Karpas-422 (cell line): Measurements from ENCODE around the gene PTPN9. TPM values are rescaled to one million over a fixed set of nuclear protein-coding genes. Genes with fewer than 3 reads are reported as not detected.
"Not testable (repeated sequence)": the region's sequence is repeated elsewhere in the genome, so short reads cannot be mapped to it uniquely, and the experiment has no call there.

ENCODE experiments used
- DNase-seq: peaks from one replicate; pipeline ENCODE4 v3.0.0-alpha.2; 2015
- H2AFZ ChIP-seq: fragments of 200-600 bp; sonication (generic); 2 replicates; pipeline ENCODE4 v1.6.1; 2014; ENCODE audit warnings: antibody characterized with exemption, low read length, mixed read lengths
- H3K27ac ChIP-seq: fragments of 200-600 bp; sonication (generic); 2 replicates; pipeline ENCODE4 v1.5.1; 2014; ENCODE audit warnings: mild to moderate bottlenecking, low read length, moderate library complexity
- H3K27me3 ChIP-seq: fragments of 200-600 bp; sonication (generic); 2 replicates; pipeline ENCODE4 v1.6.1; 2014; ENCODE audit warnings: low read length, mixed read lengths
- H3K36me3 ChIP-seq: fragments of 200-600 bp; sonication (generic); 2 replicates; pipeline ENCODE4 v1.6.1; 2014; ENCODE audit warnings: low read length, mixed read lengths; ENCODE audit not compliant: insufficient read depth
- H3K4me1 ChIP-seq: fragments of 200-600 bp; sonication (generic); 2 replicates; pipeline ENCODE4 v1.6.1; 2014; ENCODE audit warnings: mild to moderate bottlenecking, low read length, mixed read lengths
- H3K4me2 ChIP-seq: fragments of 200-600 bp; sonication (generic); 2 replicates; pipeline ENCODE4 v1.6.1; 2014; ENCODE audit warnings: low read length, low read depth, mild to moderate bottlenecking; ENCODE audit not compliant: poor library complexity, severe bottlenecking
- H3K4me3 ChIP-seq: fragments of 200-600 bp; sonication (generic); 2 replicates; pipeline ENCODE4 v1.5.1; 2014; ENCODE audit warnings: mild to moderate bottlenecking, antibody characterized with exemption, low read length, mixed read lengths
- H3K79me2 ChIP-seq: fragments of 200-600 bp; sonication (generic); 2 replicates; pipeline ENCODE4 v1.6.1; 2014; ENCODE audit warnings: mild to moderate bottlenecking, low read length, mixed read lengths
- H3K9ac ChIP-seq: fragments of 200-600 bp; sonication (generic); 2 replicates; pipeline ENCODE4 v1.6.0; 2014; ENCODE audit warnings: low read length
- H3K9me2 ChIP-seq: fragments of 200-600 bp; sonication (generic), shearing (Covaris generic); replicated peaks from 2 replicates; pipeline ENCODE4 v1.6.0; 2014; ENCODE audit warnings: mild to moderate bottlenecking, low read length, moderate library complexity; ENCODE audit not compliant: insufficient read depth
- H3K9me3 ChIP-seq: fragments of 300-700, 200-600 bp; sonication (generic); 2 replicates; pipeline ENCODE4 v1.6.1; 2014; ENCODE audit warnings: low read length, mixed read lengths
- H4K20me1 ChIP-seq: fragments of 200-600 bp; sonication (generic); 2 replicates; pipeline ENCODE4 v1.6.1; 2014; ENCODE audit warnings: mild to moderate bottlenecking, antibody characterized with exemption, low read length, low read depth; ENCODE audit not compliant: insufficient read depth
- total RNA-seq: library from RNA; depleted of rRNA; stranded (reverse); fragments of >200 nt; shearing (Covaris generic); gene quantifications from 2 replicates; pipeline ENCODE4 v1.2.3, GENCODE V29; 2014; ENCODE audit warnings: low replicate concordance

Gene PTPN9
- total RNA-seq, 1 experiment from 2014 or later: 31.2 TPM

DNA sequence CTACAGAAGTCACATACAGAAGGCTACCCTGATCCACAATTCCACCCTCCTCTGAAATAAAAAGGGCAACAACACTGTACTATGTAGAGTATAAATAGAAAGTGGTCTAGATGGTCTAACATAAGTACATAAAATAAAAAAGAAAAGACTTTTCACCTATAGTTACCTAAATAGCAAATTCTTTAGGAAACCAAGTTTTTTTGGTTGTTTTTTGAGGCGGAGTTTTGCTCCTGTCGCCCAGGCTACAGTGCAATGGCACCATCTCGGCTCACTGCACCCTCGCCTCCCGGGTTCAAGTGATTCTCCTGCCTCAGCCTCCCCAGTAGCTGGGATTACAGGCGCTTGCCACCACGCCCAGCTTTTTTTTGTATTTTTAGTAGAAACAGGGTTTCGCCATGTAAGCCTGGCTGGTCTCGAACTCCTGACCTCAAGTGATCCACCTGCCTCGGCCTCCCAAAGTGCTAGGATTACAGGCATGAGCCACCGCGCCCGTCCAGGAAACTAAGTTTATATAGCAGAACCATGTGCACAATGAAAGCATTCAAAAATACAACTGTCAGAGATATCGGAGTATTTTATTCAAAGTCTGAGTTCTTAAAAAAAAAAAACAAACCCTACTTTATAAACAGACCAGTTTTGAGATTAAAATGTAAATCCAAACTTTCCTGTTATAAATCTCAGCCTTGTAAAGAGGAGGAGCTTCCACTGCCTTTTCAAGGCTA, 129.4 kb downstream of the PTPN9 start:
- Histone ChIP-seq H2AFZ (no peak overlapping the region), H4K20me1 (peaks cover 37% of the 10 kb centered on the region)

DNA sequence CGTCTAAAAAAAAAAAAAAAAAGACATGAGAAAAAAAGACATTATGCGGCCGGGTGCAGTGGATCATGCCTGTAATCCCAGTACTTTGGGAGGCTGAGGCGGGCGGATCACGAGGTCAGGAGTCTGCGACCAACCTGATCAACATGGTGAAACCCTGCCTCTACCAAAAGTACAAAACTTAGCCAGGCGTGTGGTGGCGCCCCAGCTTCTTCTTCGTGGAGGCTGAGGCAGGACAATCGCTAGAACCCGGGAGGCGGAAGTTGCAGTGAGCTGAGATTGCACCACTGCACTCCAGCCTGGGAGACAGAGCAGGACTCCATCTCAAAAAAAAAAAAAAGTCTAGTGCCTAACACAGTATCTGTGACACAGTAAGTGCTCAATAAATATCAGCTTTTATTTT, 130.9 kb downstream of the PTPN9 start:
- H3K4me2 ChIP-seq: not testable (repeated sequence)

More for the DNA sequence above, 129.4 kb downstream of the PTPN9 start:
- H3K36me3 ChIP-seq: peaks cover 10% of the 10 kb centered on the region; the same call in 1 of the 2 replicates
- H3K27ac ChIP-seq: 0 out of 2 replicates have a peak overlapping the region, but pooled peaks have one; percentile 4
- H3K27me3 ChIP-seq: no peaks in the 10 kb centered on the region
- peaks cover 61% of the 10 kb centered on the region for H3K79me2 ChIP-seq
- peak overlapping the region; percentile 98 for H3K4me3 ChIP-seq
- peak overlapping the region; percentile 98 for H3K4me2 ChIP-seq
- no peaks in the 10 kb centered on the region for H3K9me2 ChIP-seq
- DNase-seq: no peak
- H3K9me3 ChIP-seq: no peaks in the 10 kb centered on the region
- peak overlapping the region; percentile 81 for H3K9ac ChIP-seq
- peaks cover 55% of the 10 kb centered on the region for H3K4me1 ChIP-seq

DNA sequence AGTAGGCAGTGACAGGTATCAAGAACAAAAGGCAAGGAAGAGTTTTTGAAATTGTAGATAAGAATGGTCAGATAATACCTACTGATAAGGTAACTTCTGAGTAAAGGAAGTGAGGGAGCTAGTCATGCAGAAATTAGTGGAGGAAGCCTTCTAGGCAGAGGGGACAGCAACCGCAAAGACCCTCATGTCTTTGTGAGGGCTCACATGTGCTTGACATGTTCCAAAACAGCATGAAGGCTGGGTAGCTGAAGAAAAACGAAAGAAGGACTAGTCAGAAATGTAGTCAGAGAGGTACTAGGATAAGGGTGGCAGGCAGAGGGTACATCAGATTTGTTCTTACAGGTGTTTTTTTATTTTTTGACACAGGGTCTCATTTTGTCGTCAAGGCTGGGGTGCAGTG, 133.0 kb downstream of the PTPN9 start:
- Histone ChIP-seq H3K4me3 (no peak overlapping the region), H3K9ac (no peak overlapping the region), H3K27me3 (no peaks in the 10 kb centered on the region), H3K4me2 (no peak overlapping the region), H3K9me3 (no peaks in the 10 kb centered on the region), H3K4me1 (peaks cover 44% of the 10 kb centered on the region), H4K20me1 (peaks cover 46% of the 10 kb centered on the region), H3K9me2 (no peaks in the 10 kb centered on the region), H3K79me2 (peaks cover 92% of the 10 kb centered on the region), H3K27ac (no peak overlapping the region), H3K36me3 (peaks cover 23% of the 10 kb centered on the region), H2AFZ (no peak overlapping the region)
- no peak for DNase-seq

More for the DNA sequence above, 130.9 kb downstream of the PTPN9 start:
- Histone ChIP-seq H3K36me3 (peaks cover 18% of the 10 kb centered on the region; the same call in 1 of the 2 replicates), H3K79me2 (peaks cover 73% of the 10 kb centered on the region), H3K4me1 (peaks cover 55% of the 10 kb centered on the region), H4K20me1 (peaks cover 43% of the 10 kb centered on the region)
- H3K9me3 ChIP-seq, H3K9ac ChIP-seq, H3K27me3 ChIP-seq, H2AFZ ChIP-seq, H3K4me3 ChIP-seq, H3K27ac ChIP-seq, DNase-seq, H3K9me2 ChIP-seq: not testable (repeated sequence)

DNA sequence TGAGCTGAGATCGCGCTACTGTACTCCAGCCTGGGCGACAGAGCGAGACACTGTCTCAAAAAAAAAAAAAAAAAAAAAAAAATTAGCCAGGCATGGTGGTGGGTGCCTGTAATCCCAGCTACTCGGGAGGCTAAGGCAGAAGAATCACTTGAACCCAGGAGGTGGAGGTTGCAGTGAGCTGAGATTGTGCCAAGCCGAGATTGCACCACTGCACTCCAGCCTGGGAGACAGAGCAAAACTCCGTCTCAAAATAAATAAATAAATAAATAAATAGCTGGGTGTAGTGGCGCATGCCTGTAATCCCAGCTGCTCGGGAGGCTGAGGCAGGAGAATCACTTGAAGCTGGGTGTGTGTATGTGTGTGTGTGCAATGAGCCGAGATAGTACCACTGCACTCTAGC, 133.8 kb downstream of the PTPN9 start:
- peaks cover 43% of the 10 kb centered on the region for H3K4me1 ChIP-seq
- H3K9ac ChIP-seq, H3K9me2 ChIP-seq, H3K4me3 ChIP-seq, H3K9me3 ChIP-seq, H3K4me2 ChIP-seq, H3K27ac ChIP-seq, H2AFZ ChIP-seq, H3K27me3 ChIP-seq, DNase-seq: not testable (repeated sequence)
- peaks cover 95% of the 10 kb centered on the region for H3K79me2 ChIP-seq
- peaks cover 23% of the 10 kb centered on the region for H3K36me3 ChIP-seq
- peaks cover 44% of the 10 kb centered on the region for H4K20me1 ChIP-seq

DNA sequence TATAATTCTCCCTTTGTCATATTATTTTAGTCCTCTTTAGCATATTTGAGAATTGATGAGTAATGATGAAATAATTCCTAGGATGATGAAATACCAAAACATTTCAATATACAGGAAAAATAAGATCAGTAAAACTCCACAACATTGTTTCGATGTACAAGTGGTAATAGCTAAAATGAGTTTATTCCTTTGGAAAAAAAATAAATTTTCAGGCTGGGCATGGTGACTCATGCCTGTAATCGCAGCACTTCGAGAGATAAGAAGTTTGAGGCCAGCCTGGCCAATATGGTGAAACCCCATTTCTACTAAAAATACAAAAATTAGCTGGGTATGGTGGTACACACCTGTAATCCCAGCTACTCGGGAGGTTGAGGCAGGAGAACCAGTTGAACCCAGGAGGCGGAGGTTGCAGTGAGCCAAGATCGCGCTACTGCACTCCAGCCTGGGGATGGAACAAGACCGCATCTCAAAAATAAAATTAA, 135.1 kb downstream of the PTPN9 start:
- not testable (repeated sequence) for H2AFZ ChIP-seq, H3K9me3 ChIP-seq, DNase-seq, H3K27me3 ChIP-seq, H3K27ac ChIP-seq, H3K4me2 ChIP-seq, H3K9ac ChIP-seq, H3K4me3 ChIP-seq, H3K9me2 ChIP-seq
- H3K79me2 ChIP-seq: peaks cover 93% of the 10 kb centered on the region
- H4K20me1 ChIP-seq: peaks cover 31% of the 10 kb centered on the region
- H3K4me1 ChIP-seq: peaks cover 30% of the 10 kb centered on the region
- H3K36me3 ChIP-seq: peaks cover 23% of the 10 kb centered on the region

DNA sequence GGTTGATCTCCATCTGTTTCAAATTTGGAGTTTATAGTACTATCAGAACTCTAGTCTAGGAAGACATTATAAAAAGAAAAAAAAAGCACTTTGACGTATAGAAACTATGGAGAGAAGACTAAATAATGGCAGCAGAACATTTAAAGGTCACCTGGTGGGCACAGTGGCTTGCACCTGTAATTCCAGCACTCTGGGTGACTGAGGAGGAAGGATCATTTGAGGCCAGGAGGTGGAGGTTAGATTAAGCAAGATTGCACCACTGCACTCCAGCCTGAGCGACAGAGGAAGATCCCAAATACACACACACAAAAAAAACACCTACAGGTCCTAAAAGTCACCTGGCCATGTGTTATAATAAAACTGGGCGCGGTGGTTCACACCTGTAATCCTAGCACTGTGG, 141.4 kb downstream of the PTPN9 start:
- H3K4me3 ChIP-seq: no peak overlapping the region
- no peak overlapping the region for H2AFZ ChIP-seq
- peaks cover 21% of the 10 kb centered on the region for H3K36me3 ChIP-seq
- no peaks in the 10 kb centered on the region for H3K4me1 ChIP-seq
- H3K9me3 ChIP-seq: no peaks in the 10 kb centered on the region
- H3K9ac ChIP-seq: no peak overlapping the region
- peaks cover 95% of the 10 kb centered on the region for H3K79me2 ChIP-seq
- H4K20me1 ChIP-seq: peaks cover 23% of the 10 kb centered on the region
- DNase-seq: no peak
- H3K27ac ChIP-seq: no peak overlapping the region
- H3K27me3 ChIP-seq: no peaks in the 10 kb centered on the region
- H3K9me2 ChIP-seq: no peaks in the 10 kb centered on the region
- H3K4me2 ChIP-seq: no peak overlapping the region

DNA sequence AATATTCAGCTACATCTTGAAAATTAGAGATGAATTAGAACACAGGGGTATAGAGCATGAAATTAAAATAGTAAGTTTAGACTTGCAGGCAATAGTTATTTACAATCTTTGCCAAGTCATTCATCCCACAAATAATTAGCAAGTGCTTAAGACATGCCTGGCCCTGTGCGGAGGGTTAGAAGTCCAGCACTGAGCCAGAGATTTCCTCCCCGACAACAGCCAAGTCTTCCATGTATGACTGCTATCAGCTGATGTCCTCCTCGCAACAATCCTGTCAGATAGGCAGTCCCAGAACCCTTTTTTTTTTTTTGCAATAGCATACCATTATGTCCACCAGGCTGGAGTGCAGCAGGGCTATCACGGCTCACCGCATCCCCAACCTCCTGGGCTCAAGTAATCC, 142.2 kb downstream of the PTPN9 start:
- no peak for DNase-seq
- Histone ChIP-seq H3K27ac (no peak overlapping the region), H3K79me2 (peaks cover 95% of the 10 kb centered on the region), H4K20me1 (peaks cover 20% of the 10 kb centered on the region), H3K4me3 (no peak overlapping the region), H3K9me2 (no peaks in the 10 kb centered on the region), H3K36me3 (peaks cover 19% of the 10 kb centered on the region), H3K27me3 (no peaks in the 10 kb centered on the region), H3K9ac (no peak overlapping the region), H2AFZ (no peak overlapping the region), H3K4me2 (no peak overlapping the region), H3K4me1 (no peaks in the 10 kb centered on the region), H3K9me3 (no peaks in the 10 kb centered on the region)

DNA sequence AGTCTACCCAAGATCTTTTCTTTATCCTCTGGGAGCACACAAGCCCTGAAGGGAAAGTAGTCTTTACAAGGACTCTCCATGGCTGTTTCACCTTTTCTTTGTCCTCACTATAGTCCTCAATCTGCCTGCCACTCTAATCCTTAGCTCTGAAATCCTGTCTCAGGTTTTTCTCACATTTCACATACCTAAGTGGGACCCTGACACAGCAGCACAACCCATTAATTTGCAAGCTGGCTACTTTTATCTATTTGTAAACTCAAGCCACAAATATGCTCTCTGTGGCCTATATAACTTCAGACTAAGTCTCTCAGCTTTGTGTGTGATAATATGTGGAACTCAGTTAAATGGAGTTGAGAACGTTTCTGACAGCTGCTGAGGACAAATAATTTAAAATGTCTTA, 147.4 kb downstream of the PTPN9 start:
- Histone ChIP-seq H3K4me1 (no peaks in the 10 kb centered on the region), H3K9me2 (no peaks in the 10 kb centered on the region), H3K27me3 (no peaks in the 10 kb centered on the region), H3K4me2 (no peak overlapping the region), H3K79me2 (peaks cover 94% of the 10 kb centered on the region), H3K9ac (no peak overlapping the region), H3K36me3 (peaks cover 27% of the 10 kb centered on the region), H4K20me1 (peaks cover 15% of the 10 kb centered on the region; the same call in 1 of the 2 replicates), H3K4me3 (no peak overlapping the region), H3K9me3 (no peaks in the 10 kb centered on the region), H2AFZ (no peak overlapping the region), H3K27ac (no peak overlapping the region)
- no peak for DNase-seq
